Omental fat pad (tissue), 4 donors: ENCODE data around the gene EIF4B. TPM values are rescaled to one million over a fixed set of nuclear protein-coding genes. Genes with fewer than 3 reads are reported as not detected.
"Not testable (repeated sequence)": the region's sequence is repeated elsewhere in the genome, so short reads cannot be mapped to it uniquely, and the experiment has no call there.

Experiments
- ATAC-seq: fragments of 150-250 bp; one replicate; pipeline ENCODE4 v1.9.1; 2016; ENCODE audit warnings: mild to moderate bottlenecking, moderate library complexity; ENCODE audit not compliant: low FRiP score
- DNase-seq: peaks from one replicate; pipeline ENCODE4 v3.0.0-alpha.2; 2019; ENCODE audit warnings: low spot score
- total RNA-seq, 4 donors: library from RNA; depleted of rRNA; stranded (reverse); fragments of >200 nt; gene quantifications; one replicate each; pipeline ENCODE4 v1.1.0, GENCODE V29; 2016
- TF ChIP-seq, protein P1 (sequence below), 3 donors: fragments of 450-650 bp; IDR thresholded peaks; one replicate each; pipeline ENCODE4 v1.5.1; 2016 to 2017; ENCODE audit warnings: antibody characterized with exemption in 3 of 3, mild to moderate bottlenecking in 3 of 3, moderate library complexity in 2 of 3

The EIF4B gene
- total RNA-seq, 4 donors from 2014 or later: 449 to 633 (median 553) TPM

DNA sequence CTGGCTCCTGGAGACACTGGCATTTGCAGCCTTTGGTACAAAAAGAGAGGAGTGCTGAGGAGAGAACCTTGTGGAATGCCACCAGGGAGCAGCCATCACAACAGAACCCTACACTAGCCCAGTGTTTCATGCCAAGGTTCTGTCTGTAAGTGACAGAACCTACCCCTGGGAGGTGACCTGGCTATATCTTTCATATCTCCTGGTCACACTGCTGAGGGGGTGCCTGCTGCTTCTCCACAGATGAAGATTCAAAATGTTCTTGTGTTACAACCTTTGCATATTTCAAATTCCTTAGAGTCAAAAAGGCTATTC lies 12.7 kb upstream of the EIF4B start:
- no peak for ATAC-seq
- TF ChIP-seq, protein P1, sequence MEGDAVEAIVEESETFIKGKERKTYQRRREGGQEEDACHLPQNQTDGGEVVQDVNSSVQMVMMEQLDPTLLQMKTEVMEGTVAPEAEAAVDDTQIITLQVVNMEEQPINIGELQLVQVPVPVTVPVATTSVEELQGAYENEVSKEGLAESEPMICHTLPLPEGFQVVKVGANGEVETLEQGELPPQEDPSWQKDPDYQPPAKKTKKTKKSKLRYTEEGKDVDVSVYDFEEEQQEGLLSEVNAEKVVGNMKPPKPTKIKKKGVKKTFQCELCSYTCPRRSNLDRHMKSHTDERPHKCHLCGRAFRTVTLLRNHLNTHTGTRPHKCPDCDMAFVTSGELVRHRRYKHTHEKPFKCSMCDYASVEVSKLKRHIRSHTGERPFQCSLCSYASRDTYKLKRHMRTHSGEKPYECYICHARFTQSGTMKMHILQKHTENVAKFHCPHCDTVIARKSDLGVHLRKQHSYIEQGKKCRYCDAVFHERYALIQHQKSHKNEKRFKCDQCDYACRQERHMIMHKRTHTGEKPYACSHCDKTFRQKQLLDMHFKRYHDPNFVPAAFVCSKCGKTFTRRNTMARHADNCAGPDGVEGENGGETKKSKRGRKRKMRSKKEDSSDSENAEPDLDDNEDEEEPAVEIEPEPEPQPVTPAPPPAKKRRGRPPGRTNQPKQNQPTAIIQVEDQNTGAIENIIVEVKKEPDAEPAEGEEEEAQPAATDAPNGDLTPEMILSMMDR (IDR thresholded peaks at IDR 0.05): no peak
- DNase-seq: no peak

DNA sequence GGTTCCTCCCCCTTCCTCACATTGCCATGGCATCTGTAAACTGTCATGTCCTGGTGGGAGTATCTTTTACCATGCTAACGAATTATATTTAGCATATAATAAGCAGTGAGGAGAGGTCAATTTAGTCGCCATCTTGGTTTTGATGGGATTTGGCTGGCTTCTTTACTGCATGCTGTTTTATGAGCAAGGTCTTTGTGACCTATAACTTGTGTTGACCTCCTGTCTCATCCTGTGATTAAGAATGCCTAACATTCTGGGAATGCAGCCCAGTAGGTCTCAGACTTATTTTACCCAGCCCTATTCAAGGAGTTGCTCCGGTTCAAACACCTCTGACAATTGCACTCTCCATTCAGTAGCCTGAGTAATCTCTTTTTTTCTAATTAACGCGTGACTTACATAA lies 2.1 kb upstream of the EIF4B start:
- DNase-seq: no peak
- no peak for ATAC-seq

DNA sequence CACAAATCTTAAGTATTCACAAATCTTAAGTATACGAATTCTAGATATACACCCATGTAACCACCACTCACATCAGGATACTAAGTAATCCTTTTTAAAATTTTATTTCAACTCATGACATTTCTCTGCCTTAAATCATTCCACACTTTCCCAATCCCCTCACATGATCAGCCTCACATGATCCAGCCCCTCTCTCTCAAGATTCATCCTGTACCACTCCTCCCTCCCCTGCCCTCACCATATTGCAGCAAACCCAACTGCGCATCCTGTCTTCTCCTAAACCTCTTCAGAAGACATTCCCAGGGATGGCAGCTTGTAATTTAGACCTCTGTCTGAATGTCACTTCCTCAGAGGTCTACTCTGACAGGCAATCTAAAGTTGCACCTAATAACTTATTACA lies 1.7 kb upstream of the EIF4B start:
- ATAC-seq: no peak
- TF ChIP-seq, protein P1 (IDR thresholded peaks at IDR 0.05): no peak
- no peak for DNase-seq

More for the DNA sequence above, 2.1 kb upstream of the EIF4B start:
- TF ChIP-seq, protein P1 (IDR thresholded peaks at IDR 0.05): no peak

DNA sequence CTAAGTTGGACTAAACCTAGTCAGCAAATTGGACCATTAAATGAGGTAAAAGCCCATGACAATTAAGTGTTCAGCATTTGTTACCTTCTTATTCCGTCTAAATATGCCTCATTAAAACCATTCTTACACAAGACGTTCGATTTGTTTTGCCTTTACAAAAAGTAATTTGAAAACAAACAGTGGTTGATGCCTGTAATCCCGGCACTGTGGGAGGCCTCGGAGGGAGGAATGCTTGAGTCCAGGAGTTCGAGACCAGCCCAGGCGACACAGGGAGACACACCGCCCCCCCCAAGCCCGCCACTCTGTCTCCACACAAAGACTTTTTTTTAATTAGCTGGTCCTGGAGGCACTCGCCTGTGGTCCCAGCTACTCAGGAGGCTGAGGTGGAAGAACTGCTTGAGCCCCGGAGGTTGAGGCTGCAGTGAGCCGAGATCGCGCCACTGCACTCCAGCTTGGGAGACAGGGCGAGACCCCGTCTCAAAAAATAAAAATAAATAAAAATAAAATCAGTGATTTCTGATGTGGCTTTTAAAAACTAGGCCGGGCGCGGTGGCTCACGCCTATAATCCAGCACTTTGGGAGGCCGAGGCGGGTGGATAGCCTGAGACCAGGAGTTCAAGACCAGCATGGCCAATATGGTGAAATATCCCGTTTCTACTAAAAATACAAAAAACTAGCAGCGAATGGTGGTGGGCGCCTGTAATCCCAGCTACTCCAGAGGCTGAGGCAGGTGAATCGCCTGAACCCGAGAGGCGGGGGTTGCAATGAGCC lies 856 bp upstream of the EIF4B start:
- TF ChIP-seq, protein P1 (IDR thresholded peaks at IDR 0.05): no peak
- DNase-seq (no peak), ATAC-seq (peak; percentile 2)

DNA sequence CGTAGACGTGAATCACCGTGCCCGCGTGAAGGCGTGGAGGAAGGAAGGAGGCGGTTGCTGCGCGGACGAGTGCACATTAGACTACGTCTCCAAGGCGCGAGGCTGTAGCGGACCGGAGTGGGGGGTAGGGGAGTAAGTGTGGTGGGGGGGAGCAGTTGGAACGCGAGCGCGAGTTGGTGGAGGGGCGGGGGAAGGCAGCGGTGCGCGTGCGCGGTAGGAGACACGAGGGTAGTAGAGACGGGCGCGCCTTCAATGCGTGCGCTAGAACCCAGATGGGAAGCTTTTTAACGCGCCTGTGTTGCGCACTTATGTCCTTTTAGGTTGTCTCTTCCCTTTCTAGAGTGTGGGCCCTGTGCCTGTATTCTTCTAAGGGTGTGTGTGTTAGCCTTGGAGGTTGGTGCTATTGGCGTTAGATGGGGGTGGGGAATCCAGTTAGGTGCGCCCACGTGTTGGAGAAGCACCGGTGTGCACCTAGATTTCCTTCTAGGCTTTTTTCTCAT lies 604 bp downstream of the EIF4B start:
- peak; percentile 60 for DNase-seq
- ATAC-seq: peak; percentile 24
- TF ChIP-seq, protein P1 (IDR thresholded peaks at IDR 0.05): no peak

DNA sequence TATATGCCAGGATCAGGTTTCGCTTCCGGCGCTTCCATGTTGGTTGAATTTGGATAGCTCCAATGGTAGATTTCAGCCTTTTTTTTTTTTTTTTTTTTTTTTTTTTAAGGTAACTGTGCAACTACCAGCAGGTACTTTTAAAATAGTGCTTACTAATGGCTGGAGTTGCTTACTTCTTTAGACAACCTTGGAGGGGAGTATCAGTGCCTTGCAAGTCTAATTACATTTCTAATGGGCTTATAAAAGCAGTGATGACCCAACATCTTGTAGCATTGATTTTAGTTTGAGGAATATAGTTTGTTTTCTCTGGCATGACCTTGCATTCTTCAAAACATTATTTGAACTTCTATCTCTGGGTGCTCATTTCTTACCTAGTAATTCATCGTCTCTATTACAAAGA lies 1.1 kb downstream of the EIF4B start:
- TF ChIP-seq, protein P1 (IDR thresholded peaks at IDR 0.05): no peak
- ATAC-seq (no peak), DNase-seq (no peak)

DNA sequence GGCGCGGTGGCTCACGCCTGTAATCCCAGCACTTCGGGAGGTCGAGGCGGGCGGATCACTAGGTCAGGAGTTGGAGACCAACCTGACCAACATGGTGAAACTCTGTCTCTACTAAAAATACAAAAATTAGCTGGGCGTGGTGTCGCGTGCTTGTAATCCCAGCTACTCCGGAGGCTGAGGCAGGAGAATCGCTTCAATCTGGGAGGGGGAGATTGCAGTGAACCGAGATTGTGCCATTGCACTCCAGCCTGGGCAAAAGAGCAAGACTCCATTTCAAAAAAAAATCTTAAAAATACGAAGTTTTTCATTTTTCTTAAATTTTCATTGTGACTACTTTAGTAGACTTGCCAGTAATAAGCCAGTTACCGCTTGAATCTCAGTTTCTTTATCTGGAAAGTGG lies 2.5 kb downstream of the EIF4B start:
- not testable (repeated sequence) for ATAC-seq, DNase-seq
